ENCODE data around the gene SOX1.

SOX1 gene

DNA sequence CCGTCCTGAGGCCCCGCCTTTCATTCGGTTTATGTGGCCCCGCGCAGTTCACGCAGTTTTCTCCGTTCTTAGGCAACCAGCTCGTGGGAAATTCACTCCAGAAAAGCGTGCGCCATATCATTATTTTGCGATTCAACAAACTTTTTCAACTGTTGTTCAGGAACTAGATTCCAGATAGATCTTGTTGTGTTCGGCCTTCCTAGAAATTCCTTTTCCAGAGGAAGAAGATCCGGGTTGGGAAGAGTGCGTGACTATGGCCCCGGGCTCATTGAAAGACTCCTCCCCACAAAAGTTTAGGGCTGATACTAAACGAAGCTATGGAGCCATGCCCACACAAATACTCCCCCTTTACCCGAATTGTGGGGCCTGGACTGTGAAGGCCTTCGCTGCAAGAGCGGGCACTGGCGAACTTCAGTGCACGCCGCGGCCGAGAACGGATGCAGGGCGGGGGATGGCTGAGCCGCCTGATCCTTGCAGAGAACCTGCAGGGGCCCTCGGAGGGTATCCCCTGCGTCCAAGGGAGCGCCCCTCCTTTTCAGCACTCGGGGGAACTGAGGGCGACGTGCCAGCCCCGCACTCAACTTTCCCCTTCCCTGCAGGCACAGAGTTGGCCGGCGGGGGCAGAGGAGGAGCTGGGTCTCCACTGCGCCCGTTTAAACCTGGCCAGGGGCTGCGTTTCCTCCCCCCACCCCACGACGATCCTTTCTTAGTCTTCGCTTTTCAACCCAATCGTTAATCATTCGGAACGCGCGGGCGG is 904 bp upstream of the SOX1 start:
- TF ChIP-seq, protein P1, sequence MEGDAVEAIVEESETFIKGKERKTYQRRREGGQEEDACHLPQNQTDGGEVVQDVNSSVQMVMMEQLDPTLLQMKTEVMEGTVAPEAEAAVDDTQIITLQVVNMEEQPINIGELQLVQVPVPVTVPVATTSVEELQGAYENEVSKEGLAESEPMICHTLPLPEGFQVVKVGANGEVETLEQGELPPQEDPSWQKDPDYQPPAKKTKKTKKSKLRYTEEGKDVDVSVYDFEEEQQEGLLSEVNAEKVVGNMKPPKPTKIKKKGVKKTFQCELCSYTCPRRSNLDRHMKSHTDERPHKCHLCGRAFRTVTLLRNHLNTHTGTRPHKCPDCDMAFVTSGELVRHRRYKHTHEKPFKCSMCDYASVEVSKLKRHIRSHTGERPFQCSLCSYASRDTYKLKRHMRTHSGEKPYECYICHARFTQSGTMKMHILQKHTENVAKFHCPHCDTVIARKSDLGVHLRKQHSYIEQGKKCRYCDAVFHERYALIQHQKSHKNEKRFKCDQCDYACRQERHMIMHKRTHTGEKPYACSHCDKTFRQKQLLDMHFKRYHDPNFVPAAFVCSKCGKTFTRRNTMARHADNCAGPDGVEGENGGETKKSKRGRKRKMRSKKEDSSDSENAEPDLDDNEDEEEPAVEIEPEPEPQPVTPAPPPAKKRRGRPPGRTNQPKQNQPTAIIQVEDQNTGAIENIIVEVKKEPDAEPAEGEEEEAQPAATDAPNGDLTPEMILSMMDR (IDR thresholded peaks at IDR 0.05; ENCODE audit: insufficient read depth, low read depth, low read length, missing control alignments) = no peak
- no peak for DNase-seq (ENCODE audit: low read depth)
- H3K4me3 ChIP-seq (ENCODE audit: low read depth, low read length) = no peak overlapping the region

DNA sequence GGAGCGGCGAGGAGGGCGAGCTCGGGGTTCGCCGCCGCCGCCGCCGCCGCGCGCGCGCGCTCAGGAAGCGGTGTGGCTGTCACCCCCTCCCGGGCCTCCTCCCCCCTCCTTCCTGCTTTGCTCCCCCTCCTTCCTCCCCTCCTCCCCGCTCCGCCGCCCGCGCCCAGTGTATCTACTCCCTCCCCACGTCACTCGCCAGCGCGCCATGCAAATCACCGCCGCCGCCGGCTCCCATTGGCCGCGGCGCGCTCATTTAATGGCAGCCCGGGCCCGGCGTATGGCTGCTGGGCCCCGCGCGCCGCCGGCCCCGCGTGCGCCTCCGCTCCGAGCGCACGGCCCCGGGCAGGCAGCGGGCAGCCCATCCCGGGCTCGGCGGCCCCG is 335 bp upstream of the SOX1 start:
- TF ChIP-seq, protein P1 (IDR thresholded peaks at IDR 0.05; ENCODE audit: insufficient read depth, low read depth, low read length, missing control alignments) = no peak
- no peak overlapping the region for H3K4me3 ChIP-seq (ENCODE audit: low read depth, low read length)
- DNase-seq (ENCODE audit: low read depth) = no peak

DNA sequence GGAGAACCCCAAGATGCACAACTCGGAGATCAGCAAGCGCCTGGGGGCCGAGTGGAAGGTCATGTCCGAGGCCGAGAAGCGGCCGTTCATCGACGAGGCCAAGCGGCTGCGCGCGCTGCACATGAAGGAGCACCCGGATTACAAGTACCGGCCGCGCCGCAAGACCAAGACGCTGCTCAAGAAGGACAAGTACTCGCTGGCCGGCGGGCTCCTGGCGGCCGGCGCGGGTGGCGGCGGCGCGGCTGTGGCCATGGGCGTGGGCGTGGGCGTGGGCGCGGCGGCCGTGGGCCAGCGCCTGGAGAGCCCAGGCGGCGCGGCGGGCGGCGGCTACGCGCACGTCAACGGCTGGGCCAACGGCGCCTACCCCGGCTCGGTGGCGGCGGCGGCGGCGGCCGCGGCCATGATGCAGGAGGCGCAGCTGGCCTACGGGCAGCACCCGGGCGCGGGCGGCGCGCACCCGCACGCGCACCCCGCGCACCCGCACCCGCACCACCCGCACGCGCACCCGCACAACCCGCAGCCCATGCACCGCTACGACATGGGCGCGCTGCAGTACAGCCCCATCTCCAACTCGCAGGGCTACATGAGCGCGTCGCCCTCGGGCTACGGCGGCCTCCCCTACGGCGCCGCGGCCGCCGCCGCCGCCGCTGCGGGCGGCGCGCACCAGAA is 1.1 kb downstream of the SOX1 start:
- TF ChIP-seq, protein P1 (IDR thresholded peaks at IDR 0.05; ENCODE audit: insufficient read depth, low read depth, low read length, missing control alignments) = no peak
- no peak for DNase-seq (ENCODE audit: low read depth)
- no peak overlapping the region for H3K4me3 ChIP-seq (ENCODE audit: low read depth, low read length)

DNA sequence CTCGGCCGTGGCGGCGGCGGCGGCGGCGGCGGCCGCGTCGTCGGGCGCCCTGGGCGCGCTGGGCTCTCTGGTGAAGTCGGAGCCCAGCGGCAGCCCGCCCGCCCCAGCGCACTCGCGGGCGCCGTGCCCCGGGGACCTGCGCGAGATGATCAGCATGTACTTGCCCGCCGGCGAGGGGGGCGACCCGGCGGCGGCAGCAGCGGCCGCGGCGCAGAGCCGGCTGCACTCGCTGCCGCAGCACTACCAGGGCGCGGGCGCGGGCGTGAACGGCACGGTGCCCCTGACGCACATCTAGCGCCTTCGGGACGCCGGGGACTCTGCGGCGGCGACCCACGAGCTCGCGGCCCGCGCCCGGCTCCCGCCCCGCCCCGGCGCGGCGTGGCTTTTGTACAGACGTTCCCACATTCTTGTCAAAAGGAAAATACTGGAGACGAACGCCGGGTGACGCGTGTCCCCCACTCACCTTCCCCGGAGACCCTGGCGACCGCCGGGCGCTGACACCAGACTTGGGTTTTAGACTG is 1.7 kb downstream of the SOX1 start:
- H3K4me3 ChIP-seq (ENCODE audit: low read depth, low read length) = no peak overlapping the region
- no peak for DNase-seq (ENCODE audit: low read depth)
- TF ChIP-seq, protein P1 (IDR thresholded peaks at IDR 0.05; ENCODE audit: insufficient read depth, low read depth, low read length, missing control alignments) = no peak

DNA sequence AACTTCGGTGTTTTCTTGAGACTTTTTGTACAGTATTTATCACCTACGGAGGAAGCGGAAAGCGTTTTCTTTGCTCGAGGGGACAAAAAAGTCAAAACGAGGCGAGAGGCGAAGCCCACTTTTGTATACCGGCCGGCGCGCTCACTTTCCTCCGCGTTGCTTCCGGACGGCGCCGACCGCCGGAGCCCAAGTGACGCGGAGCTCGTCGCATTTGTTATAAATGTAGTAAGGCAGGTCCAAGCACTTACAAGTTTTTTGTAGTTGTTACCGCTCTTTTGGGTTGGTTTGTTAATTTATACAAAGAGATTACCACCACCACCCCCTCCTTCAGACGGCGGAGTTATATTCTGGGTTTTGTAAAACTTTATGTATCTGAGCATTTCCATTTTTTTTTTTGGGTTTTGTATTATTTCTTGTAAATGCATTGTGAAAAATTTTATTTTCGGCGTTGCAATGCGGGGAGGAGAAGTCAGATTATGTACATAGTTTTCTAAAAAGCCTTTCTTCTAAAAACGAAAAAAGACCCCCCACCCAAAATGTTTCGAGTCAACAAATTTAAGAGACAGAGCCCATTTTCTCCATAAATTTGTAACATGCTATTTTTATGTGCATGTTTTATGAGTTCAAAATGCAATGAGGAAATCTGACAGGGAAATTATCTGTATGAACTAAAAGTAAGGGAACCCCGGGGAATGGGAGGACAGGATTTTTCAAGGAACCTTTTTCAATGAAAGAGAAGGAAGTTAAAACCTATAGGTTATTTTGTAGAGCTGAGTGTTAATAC is 2.3 kb downstream of the SOX1 start:
- no peak overlapping the region for H3K4me3 ChIP-seq (ENCODE audit: low read depth, low read length)
- TF ChIP-seq, protein P1 (IDR thresholded peaks at IDR 0.05; ENCODE audit: insufficient read depth, low read depth, low read length, missing control alignments) = no peak
- no peak for DNase-seq (ENCODE audit: low read depth)

DNA sequence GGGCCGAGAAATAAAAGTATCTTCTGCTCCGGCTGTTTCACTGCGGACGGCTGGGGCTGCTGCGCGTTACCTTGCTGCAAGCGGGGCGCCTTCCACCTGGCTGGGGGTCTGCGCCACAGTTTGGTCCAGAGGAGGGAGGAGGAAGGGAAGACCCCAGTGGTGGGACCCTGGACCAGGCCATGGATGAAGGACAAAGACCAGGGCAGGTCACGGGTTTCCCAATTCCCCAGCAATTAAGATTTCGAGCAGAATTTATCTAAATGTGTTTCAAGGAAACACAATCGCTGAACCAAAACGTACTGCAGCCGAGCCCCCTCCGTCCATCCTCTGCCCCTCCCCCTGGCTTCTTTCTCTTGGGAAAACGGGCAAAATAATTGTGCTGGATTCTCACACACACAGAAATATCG is 2.9 kb downstream of the SOX1 start:
- no peak for DNase-seq (ENCODE audit: low read depth)
- H3K4me3 ChIP-seq (ENCODE audit: low read depth, low read length) = no peak overlapping the region
- TF ChIP-seq, protein P1 (IDR thresholded peaks at IDR 0.05; ENCODE audit: insufficient read depth, low read depth, low read length, missing control alignments) = no peak
